Heart right ventricle (tissue), 12 donors: ENCODE data around the gene IFITM2. TPM values are rescaled to one million over a fixed set of nuclear protein-coding genes. Genes with fewer than 3 reads are reported as not detected.

Experiments used
- polyA plus RNA-seq, 2 donors: library from polyadenylated mRNA; stranded (reverse); fragments of 200-250 nt; gene quantifications; one replicate each; pipeline ENCODE4 v1.2.3, GENCODE V29; 2013
- total RNA-seq, 10 donors: library from RNA; stranded (reverse); fragmentation: NEBNext Ultra II Directional in 3 of 10; extraction: Animal tissue kit (Norgen Biotek cat#: 25700) in 3 of 10; gene quantifications; one replicate each; pipeline versions ENCODE4 v1.2.1 to v1.2.4, GENCODE V29; 2021 to 2023
- donor health status: ischemic (EF 13 %, LVEDD 7.1; RV severe dilation, severe dysfunction).
- donor health status: healthy with polysubstance abuse.
- donor health status: DM: no; HTN: yes; CAD: no.
- donor health status: DM: no; HTN: no; CAD: no.
- donor health status: ischemic (EF 25% LVEDD 6.9; RV normal size, moderate dysfunction).
- donor health status: ischemic (EF 25% LVEDD 5.7; RV mildly dilated, moderate dysfunction).
- donor health status: healthy.
- donor health status: nonischemic (EF 11% LVEDD 7.7; RV severe dilation, severe dysfunction).
- donor health status: DM: yes; HTN: yes; CAD: no.
- donor health status: PGD.
- donor health status: ischemic (EF 29% LVEDD 5.4; RV normal size, mild dysfunction).
- donor health status: nonischemic (EF 23%, LVEDD 6.1; RV moderate dilation, normal function).

Gene IFITM2
- total and polyA plus RNA-seq, 12 donors, result 57.2 to 843 (median 163) TPM

Other genes with a start within 250 kb of the IFITM2 start
- gene SCGB1C1, start 114.7 kb upstream of the IFITM2 start, total RNA-seq, result not detected
- not detected for gene SCGB1C1, start 114.7 kb upstream of the IFITM2 start, polyA plus RNA-seq
- 10 to 100 TPM; 18.7 to 32.0 (median 20.7) TPM for gene BET1L, start 100.4 kb upstream of the IFITM2 start, total RNA-seq
- 10 to 100 TPM; 12.4 to 23.5 TPM for gene BET1L, start 100.4 kb upstream of the IFITM2 start, polyA plus RNA-seq
- 10 to 100 TPM; 38.4 to 82.1 (median 59.5) TPM for gene RIC8A, start 100.1 kb upstream of the IFITM2 start, total RNA-seq
- 10 to 100 TPM; 38.6 to 76.4 TPM for gene RIC8A, start 100.1 kb upstream of the IFITM2 start, polyA plus RNA-seq
- gene SIRT3, start 71.5 kb upstream of the IFITM2 start, total RNA-seq, result 10 to 100 TPM; 33.1 to 50.2 (median 35.5) TPM
- 10 to 100 TPM; 18.5 to 23.3 TPM for gene SIRT3, start 71.5 kb upstream of the IFITM2 start, polyA plus RNA-seq
- gene PSMD13, start 70.8 kb upstream of the IFITM2 start, total RNA-seq, result 100 to 1,000 TPM in 3 of 10 donors, 10 to 100 TPM in 7; 78.7 to 110 (median 90.4) TPM
- gene PSMD13, start 70.8 kb upstream of the IFITM2 start, polyA plus RNA-seq, result 100 to 1,000 TPM; 129 to 163 TPM
- gene NLRP6, start 29.4 kb upstream of the IFITM2 start, total RNA-seq, result under 1 TPM in 4 of 10 donors, not detected in 6; 0.09 to 0.25 (median 0.12) TPM
- under 1 TPM; 0.07 to 0.09 TPM for gene NLRP6, start 29.4 kb upstream of the IFITM2 start, polyA plus RNA-seq
- 10 to 100 TPM in 1 of 10 donors, 1 to 10 TPM in 9; 3.3 to 10.8 (median 5.9) TPM for gene PGGHG, start 18.7 kb upstream of the IFITM2 start, total RNA-seq
- gene PGGHG, start 18.7 kb upstream of the IFITM2 start, polyA plus RNA-seq, result 10 to 100 TPM; 15.9 to 45.3 TPM
- not detected for gene IFITM5, start 8.3 kb upstream of the IFITM2 start, total RNA-seq
- gene IFITM5, start 8.3 kb upstream of the IFITM2 start, polyA plus RNA-seq, result not detected
- gene IFITM1, start 6.2 kb downstream of the IFITM2 start, total RNA-seq, result 100 to 1,000 TPM in 4 of 10 donors, 10 to 100 TPM in 6; 51.6 to 182 (median 94.9) TPM
- 100 to 1,000 TPM; 235 to 427 TPM for gene IFITM1, start 6.2 kb downstream of the IFITM2 start, polyA plus RNA-seq
- gene IFITM3, start 13.0 kb downstream of the IFITM2 start, total RNA-seq, result 100 to 1,000 TPM in 9 of 10 donors, 10 to 100 TPM in 1; 94.1 to 591 (median 172) TPM
- 1,000 to 10,000 TPM in 1 of 2 donors, 100 to 1,000 TPM in 1; 676 to 1,409 TPM for gene IFITM3, start 13.0 kb downstream of the IFITM2 start, polyA plus RNA-seq
- 1 to 10 TPM in 1 of 10 donors, under 1 TPM in 6, not detected in 3; 0.09 to 1.6 (median 0.25) TPM for gene B4GALNT4, start 61.7 kb downstream of the IFITM2 start, total RNA-seq
- 1 to 10 TPM in 1 of 2 donors, under 1 TPM in 1; 0.75 to 1.7 TPM for gene B4GALNT4, start 61.7 kb downstream of the IFITM2 start, polyA plus RNA-seq
- gene PKP3, start 86.4 kb downstream of the IFITM2 start, total RNA-seq, result 1 to 10 TPM in 4 of 10 donors, under 1 TPM in 6; 0.19 to 3.0 (median 0.74) TPM
- under 1 TPM; 0.13 to 0.80 TPM for gene PKP3, start 86.4 kb downstream of the IFITM2 start, polyA plus RNA-seq
- 10 to 100 TPM; 20.4 to 52.4 (median 30.0) TPM for gene SIGIRR, start 107.2 kb downstream of the IFITM2 start, total RNA-seq
- 100 to 1,000 TPM in 1 of 2 donors, 10 to 100 TPM in 1; 56.0 to 187 TPM for gene SIGIRR, start 107.2 kb downstream of the IFITM2 start, polyA plus RNA-seq
- gene ANO9, start 134.2 kb downstream of the IFITM2 start, total RNA-seq, result 1 to 10 TPM in 1 of 10 donors, under 1 TPM in 5, not detected in 4; 0.05 to 2.3 (median 0.19) TPM
- gene ANO9, start 134.2 kb downstream of the IFITM2 start, polyA plus RNA-seq, result under 1 TPM; 0.13 to 0.37 TPM
- gene PTDSS2, start 142.5 kb downstream of the IFITM2 start, total RNA-seq, result 10 to 100 TPM; 16.7 to 37.9 (median 24.8) TPM
- gene PTDSS2, start 142.5 kb downstream of the IFITM2 start, polyA plus RNA-seq, result 10 to 100 TPM; 31.4 to 55.5 TPM
- gene RNH1, start 199.4 kb downstream of the IFITM2 start, total RNA-seq, result 100 to 1,000 TPM; 118 to 221 (median 153) TPM
- 100 to 1,000 TPM in 1 of 2 donors, 10 to 100 TPM in 1; 37.4 to 189 TPM for gene RNH1, start 199.4 kb downstream of the IFITM2 start, polyA plus RNA-seq
- gene HRAS, start 227.8 kb downstream of the IFITM2 start, total RNA-seq, result 10 to 100 TPM; 44.7 to 61.1 (median 54.5) TPM
- 100 to 1,000 TPM; 107 to 132 TPM for gene HRAS, start 227.8 kb downstream of the IFITM2 start, polyA plus RNA-seq
- gene LRRC56, start 229.7 kb downstream of the IFITM2 start, total RNA-seq, result under 1 TPM in 8 of 10 donors, not detected in 2; 0.13 to 0.49 (median 0.19) TPM
- gene LRRC56, start 229.7 kb downstream of the IFITM2 start, polyA plus RNA-seq, result under 1 TPM; 0.26 to 0.37 TPM